Activated CD8-positive, alpha-beta memory T cell treated with anti-CD3 and anti-CD28 coated beads for 24 hours (primary cell): ENCODE measurements around the gene SMPD4.
"Not testable (repeated sequence)": the region's sequence is repeated elsewhere in the genome, so short reads cannot be mapped to it uniquely, and the experiment has no call there.

Source experiments
- DNase-seq: peaks from one replicate; pipeline ENCODE4 v3.0.0-alpha.2; 2020

SMPD4 gene

DNA sequence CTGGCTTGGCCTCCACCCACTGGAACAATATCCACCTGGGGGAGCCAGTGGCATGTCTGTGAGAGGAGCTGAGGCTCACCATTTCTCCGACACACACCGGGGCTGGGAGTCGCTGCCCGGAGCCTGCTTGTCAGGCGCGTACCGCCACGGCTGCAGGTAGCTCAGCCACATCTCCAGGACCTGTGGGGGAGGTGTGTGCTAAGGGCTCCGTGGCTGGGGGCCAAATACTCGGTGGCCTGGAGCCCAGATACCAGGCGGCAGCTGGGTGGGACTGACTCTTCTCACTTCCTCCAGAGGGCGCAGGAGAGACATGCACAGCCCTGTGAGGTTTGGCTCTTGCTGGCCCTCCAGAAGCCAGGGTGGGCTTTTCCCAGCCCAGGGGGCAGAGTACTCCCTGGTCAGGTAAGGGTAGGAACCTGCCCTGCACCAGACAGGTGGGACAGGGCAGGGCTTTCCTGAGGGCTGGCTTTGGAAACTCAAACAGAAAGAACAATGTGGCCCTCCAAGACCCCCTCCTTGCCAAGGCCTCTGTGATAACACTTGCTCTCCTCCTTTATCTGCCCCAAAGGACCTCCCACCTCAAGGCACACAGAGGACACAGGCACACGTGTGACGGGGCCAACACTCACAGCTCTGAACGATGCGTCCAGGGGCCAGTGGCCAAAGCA lies 25.3 kb downstream of the SMPD4 start:
- DNase-seq, result not testable (repeated sequence)

DNA sequence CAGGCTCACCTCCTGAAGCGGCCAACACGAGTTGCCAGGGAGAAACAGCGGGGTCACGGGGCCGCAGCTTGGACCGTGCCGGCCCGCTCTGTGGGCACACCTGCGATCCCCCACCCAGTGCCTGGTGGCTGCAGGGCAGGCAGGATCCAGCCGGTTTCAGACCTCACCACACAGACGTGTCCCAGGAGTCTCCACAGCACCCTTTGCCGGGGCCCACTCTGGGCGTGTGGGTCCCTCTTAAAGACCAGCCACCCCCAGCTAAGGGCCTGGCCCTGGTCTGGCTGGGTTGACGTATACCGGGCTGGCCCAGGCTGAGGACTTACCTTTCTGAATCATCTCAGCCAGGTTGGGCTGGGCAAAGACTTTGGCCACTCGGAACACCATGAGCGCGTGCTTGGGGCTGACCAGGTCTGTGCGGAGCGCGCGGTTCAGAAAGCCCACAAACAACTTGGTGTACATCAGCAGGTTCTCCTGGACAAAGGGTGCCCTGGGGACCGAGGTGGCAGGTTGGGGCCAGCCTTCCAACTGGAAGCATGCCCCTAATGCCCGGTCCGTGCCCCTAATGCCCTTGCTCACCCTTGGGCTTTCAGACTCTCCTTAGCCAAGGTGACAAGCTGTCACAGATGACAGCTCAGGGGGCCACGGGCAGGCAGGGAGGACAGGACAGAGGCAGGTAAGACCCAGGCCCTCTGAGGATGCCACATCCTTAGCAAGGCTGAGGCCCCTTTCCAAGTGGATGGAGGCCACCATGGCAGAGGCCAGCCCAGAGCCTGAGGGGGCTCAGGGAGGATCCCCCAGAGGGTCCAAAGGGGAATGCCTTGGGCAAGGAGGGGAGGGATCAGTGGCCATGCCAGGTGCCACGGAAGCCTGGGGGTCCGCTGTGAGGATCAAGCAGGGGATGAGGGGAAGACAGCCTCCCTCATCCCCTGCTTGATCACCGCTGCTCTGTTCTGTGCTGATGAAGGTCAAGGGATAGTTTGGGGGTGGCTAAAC lies 26.3 kb downstream of the SMPD4 start:
- no peak for DNase-seq

DNA sequence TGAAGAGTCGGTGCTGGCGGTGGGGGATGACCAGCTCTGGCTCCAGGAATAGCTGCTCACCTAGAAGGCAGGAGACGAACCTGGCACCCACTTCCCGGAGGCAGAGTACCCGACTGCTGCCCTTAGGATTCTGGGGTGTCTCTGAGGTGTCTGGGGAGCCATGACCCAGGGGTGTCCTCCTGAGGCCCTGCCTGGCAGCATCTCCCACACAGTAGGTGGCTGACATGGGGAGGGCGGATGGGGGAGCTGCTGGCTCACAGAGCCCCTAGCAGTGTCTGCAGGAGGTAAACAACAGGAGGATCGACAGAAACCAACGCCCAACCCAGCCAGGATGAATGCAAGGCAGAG lies 27.0 kb downstream of the SMPD4 start:
- DNase-seq, result not testable (repeated sequence)

DNA sequence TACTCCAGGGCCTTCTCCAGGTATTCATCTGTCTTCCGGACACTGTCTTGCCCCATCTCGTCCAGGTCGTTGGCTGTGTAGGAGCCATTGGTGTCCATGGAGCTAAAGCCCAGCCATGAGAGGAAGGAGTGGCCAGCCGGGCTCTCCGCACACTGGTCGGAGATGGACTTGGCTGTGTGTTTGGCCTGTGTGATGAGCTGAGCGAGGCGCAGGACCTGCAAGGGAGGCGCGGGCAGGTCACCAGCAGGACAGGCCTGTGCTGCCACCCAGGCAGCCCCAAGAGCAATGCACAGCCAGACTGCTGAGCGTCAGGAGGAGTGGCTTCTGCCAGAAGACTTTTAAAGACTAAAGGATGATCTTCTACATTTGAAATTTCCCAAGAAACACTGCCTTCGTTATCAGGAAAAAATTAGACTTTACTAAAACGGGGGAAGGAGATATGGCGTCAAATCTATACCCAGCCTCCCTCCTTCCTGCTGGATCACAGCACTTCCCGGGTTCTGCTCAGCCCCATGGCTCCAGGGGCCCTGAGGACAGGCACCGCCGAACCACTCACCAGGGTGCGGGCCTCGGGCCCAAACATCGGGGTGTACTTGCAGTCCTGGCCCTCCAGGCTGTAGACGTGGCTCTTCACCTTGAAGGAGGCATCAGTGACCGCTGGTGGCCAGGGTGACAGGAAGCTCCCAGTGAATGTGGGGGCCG lies 27.5 kb downstream of the SMPD4 start:
- DNase-seq, result not testable (repeated sequence)

DNA sequence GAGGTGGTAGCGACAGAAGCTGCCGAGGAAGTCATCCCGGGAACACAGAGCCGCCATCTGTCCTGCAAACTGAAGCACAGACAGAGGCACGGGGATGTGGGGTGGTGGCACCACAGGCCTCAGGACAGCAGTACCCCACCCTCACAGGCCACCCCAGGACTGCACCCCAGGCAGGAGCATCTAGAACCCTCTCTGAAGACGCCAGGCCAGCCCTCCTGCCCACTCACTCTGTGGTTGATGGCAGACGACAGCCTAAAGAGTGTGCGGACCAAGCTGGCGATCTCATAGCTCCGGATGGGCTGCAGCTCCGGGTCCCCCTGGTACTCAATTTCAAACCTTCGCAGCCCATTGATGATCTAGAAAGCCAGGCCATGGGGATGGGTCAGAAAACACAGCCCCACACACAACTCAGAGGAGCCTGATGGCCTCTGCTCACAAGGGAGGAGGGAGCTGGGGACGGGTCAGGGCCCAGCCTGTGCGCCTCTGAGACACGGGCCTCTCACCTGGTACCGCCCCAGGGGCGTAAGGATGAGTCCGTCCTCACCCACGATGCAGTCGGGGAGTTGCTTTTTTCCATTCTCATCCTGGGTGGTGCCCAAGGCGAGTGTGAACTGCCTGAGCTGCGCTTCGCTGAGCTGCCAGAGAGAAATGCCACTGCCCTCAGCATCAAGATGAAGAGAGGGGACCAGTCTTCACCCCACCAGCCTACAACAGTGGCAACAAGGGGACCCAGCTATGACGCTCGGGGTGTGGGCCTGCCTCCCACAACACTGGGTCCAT lies 28.4 kb downstream of the SMPD4 start:
- DNase-seq, result no peak

DNA sequence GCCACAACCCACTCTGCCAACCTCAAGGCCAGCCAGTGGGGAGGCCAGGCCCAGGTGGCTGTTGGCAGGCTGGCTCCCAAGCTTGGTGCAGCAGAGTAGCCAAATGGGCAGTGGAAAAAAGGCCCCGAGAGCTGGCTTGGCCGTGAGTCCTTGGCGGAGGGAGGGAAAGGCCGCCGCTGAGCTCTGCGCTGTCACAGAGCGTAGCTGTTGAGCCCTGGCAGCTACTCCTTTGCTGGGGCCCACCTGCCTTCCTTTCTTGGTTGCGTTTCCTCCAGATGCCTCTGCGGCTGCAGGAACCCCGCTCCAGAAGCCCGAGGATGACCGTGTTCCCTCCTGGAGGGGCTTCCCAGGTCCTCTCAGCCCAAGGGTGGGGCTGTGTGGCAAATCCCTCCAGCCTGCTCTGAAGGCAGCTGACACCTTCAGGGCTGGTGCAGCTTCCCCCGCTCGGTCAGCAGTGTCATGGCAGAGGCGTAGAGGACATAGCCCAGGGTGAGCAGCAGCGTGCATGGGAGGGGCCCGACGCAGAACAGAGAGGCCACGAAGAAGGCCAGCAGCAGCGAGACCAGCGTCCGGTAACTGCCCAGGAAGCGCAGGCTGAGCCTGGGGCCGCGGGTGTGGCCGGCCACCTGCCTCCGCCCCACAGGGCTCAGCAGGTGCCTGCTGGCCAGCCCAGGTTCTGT lies 29.1 kb downstream of the SMPD4 start:
- DNase-seq, result not testable (repeated sequence)

DNA sequence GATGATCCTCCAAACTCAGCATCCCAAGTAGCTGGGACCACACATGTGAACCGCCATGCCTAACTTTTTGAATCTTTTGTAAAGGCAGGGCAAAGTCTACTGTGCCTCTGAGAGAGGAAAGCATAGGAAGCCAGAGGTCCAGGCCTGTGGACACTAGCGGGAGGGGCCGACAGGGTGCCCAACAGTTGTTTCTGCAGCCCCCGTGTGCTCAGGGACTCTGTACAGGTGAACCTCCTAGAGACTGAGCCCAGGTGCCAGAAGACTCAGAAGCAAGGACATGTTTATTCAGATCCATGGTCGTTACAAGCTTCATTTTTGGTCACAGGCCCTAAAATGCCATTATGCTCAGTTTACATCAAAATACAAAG lies 30.3 kb downstream of the SMPD4 start:
- not testable (repeated sequence) for DNase-seq

DNA sequence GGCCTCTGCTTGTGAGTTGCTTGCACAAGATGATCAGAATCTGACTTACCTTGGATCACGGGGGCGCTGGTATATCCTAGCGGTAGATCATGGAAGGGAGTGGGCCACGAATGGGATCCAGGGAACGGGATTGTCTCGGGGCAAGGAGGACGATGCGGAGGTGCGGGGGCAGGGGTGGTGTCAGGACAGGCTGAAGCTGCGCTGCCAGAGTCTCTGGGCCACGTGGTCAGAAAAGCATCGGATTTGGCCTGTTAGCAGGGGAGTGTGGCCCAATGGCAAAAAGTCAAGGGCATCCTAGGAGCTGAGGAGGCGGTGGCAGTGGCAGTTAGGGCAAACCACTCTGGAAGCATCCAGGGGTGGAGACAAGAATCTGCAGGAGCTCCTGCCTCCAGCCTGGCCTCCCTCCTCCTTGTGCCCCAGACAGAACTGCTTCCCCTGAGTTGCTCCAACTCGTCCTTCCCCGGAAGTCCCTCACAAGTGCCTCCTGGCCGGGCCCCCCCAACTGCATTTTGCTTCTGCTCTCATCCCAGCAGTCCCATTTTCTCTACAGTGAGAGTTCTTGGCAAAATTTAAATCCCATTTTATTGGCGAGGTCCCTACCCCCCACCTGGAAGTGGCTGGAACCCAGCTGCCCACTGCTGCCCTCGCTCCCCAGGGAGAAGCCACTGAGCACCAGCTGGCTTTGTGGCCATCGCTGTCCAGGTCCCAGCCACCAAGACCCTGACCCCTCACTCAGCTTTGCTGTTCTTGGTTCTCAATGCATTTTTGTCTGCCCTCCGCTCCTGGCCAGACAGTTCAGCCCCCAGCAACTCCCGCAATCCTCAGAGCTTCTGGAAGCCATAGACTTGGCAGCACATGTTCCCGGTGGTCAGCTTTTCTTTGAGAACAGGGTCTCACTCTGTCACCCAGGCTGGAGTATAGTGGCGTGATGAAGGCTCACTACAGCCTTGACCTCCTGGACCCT lies 30.9 kb downstream of the SMPD4 start:
- DNase-seq, result no peak

DNA sequence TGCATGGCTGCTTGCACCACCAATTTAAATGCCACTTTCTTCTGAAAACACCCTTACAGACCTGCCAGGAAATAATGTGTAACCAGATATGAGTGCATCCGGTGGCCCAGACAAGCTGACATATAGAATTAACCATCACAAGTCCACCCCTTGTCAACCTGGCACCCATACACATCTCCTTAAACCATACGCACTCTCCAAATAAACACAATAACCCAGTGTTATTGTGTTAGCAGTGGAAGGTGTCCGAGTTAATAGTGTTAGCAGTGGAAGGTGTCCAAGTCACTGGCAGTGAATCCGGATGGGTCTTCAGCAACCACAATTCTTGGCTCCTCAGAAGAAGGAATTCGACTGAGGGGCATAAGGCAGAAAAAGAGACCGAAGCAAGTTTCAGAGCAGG lies 32.9 kb downstream of the SMPD4 start:
- DNase-seq, result peak; percentile 5

DNA sequence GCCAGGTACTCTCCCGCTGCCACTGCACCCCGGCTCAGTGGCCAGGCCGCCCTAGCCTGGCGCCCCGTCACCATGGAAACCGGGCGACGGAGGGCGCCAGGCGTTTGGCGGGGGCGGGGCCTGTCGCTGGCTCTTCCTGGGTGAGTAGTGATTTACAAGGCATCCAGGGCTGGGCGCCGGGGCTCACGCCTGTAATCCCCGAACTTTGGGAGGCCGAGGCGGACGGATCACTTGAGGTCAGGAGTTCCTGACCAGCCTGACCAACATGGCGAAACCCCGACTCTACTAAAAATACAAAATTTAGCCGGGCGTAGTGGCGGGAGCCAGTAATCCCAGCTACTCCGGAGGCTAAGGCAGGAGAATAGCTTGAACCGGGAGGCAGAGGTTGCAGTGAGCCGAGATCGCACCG lies 36.4 kb downstream of the SMPD4 start, which contains the start of gene CCDC74B:
Gene CCDC74B (minus strand): TSS at position 107 of the 409 bp plus-strand sequence. CDS start 116 bp downstream, outside the sequence.
- peak; percentile 76 for DNase-seq

DNA sequence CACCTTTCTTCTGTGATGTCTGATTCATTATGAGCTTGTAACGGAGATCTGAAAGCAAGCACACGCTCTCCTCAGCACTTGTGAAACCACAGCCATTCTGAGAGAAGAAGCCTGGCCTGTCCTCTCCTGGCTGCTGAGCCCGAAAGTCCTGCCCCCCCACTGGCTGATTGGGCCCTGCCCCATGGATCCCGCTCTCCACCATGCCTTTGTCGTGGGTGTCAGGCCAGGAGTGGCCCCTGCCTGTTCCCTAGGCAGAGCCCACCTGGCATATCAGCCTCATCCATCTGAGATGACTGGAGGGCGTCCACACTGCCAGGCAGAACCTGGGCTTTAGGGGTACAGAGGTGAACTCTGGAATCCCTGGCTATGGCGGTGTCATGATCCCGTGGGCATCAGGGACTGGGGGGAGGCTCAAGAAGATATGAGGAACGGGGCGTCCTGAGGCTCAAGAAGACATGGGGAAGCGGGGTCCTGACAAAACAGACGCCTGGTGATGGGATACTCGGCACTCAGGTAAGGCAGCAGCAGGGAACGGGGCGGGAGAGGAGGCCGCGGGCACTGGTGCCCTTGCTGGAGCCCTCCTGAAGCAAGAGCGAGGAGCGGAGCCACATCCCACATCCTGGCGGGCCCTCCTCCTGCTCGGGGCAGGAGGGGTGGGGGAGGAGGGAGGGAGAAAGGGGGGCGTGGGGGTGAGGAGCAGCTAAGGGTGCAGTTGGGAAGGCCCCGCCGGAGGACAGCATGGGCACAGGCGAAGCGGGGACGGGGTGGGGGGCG lies 37.9 kb downstream of the SMPD4 start:
- peak; percentile 56 for DNase-seq

DNA sequence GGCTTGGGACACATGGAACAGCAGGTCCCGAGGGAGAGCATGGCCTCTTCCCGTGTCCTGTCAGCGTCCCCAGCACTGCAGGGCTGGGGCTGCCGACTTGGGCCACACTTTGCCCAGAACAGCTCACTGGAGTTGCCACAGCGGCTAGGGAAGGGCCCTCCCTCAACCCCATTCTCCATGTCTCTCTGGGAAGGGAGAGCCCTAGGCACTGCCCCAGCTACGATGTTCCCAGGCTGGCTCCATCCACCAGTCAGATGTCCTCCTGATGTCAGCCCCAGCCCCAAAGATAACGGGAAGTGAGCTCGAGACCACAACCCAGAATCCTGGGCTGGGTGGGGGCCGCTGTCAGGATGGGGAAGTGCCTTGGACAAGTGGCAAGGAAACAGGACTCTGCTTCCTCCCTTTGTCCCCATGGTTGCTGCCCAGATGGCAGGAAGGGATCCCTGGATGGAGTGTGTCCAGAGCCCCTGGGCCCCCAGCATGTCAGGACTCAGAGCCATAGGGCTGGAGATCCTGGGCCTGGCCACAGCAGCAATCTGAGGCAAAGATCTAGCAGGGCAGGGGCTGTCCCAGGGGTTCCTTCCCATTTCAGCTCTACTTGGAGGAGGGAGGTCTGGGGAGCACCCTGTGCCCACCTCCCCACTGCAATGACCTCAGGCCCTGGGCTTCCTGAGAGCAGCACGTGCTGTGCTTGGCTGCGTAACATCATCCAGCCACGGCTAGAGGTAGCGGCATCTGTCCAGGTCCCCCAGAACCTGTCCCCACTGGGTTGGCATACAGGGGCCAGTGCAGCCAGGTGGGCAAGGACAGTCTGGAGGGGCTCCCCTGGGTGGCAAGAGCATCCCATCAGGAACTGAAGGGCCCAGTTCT lies 38.8 kb downstream of the SMPD4 start:
- DNase-seq, result peak; percentile 58

DNA sequence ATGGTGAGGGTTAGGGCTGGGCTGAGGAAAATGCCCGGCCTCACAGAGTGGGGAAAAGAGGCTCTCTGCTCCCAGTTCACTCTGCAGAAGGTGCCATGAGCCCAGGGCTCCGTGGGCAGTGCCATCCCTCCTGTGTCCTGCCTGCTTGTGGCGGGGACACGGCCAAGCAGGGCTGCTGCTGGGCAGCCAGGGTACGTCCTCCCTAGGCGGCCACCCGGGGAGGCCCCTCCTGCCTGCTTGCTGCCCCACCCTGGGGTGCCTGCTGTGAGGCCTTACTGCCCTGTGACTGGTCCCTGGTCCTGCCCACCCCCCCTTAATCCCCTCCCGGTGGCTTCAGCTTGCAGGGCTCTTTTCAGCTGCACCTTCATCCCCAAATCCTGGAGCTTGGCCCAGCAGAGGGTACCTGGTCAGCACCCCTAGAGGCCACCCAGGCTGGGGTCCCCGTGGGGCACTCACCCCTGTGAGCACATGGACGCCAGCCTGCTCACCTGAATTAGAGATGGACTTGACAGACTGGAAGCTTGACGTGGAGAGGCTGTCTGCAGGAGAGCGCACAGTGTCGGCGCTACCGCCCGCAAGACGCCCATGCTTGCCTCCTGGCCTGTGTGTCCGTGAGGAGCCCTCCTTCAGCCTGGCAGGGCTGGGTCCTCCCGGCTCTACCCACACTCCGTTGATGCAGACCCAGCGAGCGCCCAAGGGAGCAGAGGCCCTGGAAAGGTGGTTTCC lies 39.6 kb downstream of the SMPD4 start:
- peak; percentile 42 for DNase-seq

DNA sequence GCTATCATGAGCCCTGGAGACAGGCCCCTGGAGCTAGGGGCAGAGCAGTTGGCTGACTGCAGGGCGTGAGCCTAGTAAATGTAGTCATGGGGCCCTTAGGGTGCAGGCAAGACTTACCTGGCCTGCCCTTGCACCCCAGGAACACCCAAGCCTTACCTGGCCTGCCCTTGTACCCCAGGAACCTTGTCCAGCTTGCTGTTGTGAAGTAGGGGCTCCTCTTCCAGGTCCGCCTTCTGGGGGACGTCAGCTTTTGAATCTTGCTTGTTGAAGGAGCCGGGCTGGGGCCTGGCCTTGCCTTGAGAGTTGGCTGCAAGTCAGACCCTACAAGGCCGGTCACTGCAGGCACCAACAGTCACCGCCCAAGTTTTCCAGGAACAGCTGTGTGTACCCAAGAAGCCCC lies 40.4 kb downstream of the SMPD4 start:
- peak; percentile 30 for DNase-seq

DNA sequence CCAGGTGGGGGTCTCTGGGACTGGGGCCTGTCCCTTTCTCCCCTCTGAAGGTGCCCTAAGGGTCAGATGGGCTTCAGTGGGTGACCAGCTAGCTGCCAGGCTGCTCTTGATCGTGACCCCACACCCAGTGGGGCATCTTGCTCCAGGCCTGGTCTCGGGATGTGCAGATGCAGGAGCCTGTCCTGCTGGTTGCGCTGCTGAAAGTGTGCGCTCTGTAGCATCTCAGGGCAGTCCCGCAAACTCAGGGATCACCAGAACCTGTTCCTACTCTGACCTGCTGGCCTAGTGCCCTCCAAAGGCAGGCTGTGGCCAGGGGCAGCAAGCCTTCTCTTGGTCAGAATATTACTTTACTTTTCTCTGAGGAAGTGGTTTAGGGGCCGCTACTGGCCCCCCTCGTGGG lies 40.9 kb downstream of the SMPD4 start:
- DNase-seq, result not testable (repeated sequence)

DNA sequence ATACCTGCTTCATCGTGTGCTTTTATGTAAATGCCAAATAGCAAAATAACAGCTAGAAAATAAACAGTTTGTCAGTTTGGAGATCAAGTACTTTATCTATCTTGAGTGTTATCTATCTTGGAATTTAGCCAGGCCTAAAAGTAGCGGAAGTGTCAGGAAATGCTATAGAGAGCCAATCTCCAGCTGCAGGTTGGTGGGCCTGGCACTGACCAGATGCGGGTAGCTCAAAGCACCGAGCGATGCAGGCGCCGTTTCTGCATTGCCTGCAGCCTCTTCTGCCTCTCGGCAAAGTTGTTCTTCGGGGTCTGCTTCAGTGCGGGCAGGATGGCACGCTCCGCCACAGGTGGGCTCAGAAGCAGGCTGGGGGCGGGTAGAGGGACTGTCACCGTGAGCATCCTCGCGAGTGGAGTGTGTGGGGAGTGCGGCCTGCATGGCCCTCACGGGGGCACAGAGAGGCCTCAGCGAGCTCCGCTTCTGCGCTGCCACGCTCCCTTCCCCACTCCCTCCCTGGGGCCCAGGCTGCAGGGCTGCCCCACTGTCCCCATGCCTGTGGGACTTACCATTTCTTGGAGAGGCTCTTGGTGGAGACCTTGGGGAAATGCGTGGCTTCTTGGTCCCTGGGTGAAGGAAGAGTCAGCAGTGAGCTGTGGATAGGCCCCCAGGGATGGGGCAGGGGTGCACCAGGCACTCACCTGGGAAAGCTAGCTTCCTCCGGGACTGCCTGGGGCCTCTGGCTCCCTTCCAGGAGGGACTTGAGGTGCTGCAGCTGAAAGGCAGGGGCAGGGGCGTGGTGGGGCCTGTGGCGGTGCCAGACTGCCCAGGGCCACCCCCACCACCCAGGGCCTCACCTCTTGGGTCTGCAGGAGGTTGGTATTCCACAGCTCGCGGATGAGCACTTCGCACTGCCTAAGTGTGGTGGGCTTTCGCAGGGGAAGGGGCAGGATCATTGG lies 41.8 kb downstream of the SMPD4 start:
- not testable (repeated sequence) for DNase-seq

DNA sequence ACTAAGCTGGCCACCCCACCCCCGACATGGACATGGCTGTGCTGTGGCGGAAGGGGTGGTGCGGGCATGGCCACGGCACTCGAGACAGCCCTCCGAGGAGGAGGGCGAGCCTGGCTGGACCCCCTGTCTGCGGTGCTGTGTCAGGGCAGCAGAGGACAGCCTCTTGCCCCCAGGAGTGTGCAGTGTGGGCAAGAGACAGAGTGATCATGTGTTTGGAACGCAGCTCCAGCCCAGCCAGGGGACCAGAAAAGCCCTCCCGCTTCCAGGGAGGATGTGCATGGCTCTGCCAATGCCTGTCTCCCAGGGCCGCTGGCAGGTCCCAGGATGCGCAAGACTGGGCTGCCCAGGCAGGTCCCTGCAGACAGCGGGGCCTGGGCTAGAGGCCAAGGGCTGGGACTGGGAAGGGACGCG lies 42.6 kb downstream of the SMPD4 start:
- DNase-seq, result not testable (repeated sequence)
